GM12892 (cell line): ENCODE data around the gene TTLL11.

Experiments
- POLR2A ChIP-seq: IDR thresholded peaks from 2 replicates; pipeline ENCODE4 v1.6.1; 2011; ENCODE audit warnings: low read depth, low read length, control low read depth
- POLR2AphosphoS5 ChIP-seq: IDR thresholded peaks from 2 replicates; pipeline ENCODE4 v1.6.1; 2011; ENCODE audit warnings: low read depth, low read length, control low read depth

GRCh38 chr9:121814594-121814993, 278.5 kb downstream of the TTLL11 start:
- TF ChIP-seq POLR2A (no peak), POLR2AphosphoS5 (no peak)
